Measurements from ENCODE around the gene EFCAB6.

GRCh38 chr22:43850529-43850928 is 38.4 kb upstream of the EFCAB6 start:
- TF ChIP-seq TAF1 (IDR thresholded peaks at IDR 0.05; ENCODE audit: low read depth, low read length) (no peak), POLR2AphosphoS5 (IDR thresholded peaks at IDR 0.05; ENCODE audit: low read depth, low read length) (no peak), POLR2A (IDR thresholded peaks at IDR 0.05; ENCODE audit: low read depth, low read length) (no peak), POU2F2 (IDR thresholded peaks at IDR 0.05; ENCODE audit: low read depth, low read length) (no peak), PAX5 (IDR thresholded peaks at IDR 0.05; ENCODE audit: insufficient read depth, low read length, severe bottlenecking) (no peak), SPI1 (IDR thresholded peaks at IDR 0.05; ENCODE audit: low read depth, low read length) (no peak)

Data from GM12891 (cell line).